Transverse colon (tissue), 4 donors: ENCODE results near the gene MOV10L1. TPM values are rescaled to one million over a fixed set of nuclear protein-coding genes. Genes with fewer than 3 reads are reported as not detected.

Experiments
- DNase-seq: peaks from one replicate; pipeline ENCODE4 v3.0.0-alpha.2; 2019
- H3K27ac ChIP-seq, 4 donors: fragments of 200-600 bp; sonication (generic); 2 replicates each; pipeline ENCODE4 v1.5.1; 2016 to 2018; ENCODE audit warnings: inconsistent platforms in 4 of 4
- H3K27me3 ChIP-seq: fragments of 200-600 bp; sonication (generic); 2 replicates; pipeline ENCODE4 v1.5.1; 2017; ENCODE audit warnings: inconsistent platforms
- H3K36me3 ChIP-seq, 4 donors: fragments of 200-600 bp; sonication (generic); 2 replicates each; pipeline ENCODE4 v1.5.1; 2017 to 2019; ENCODE audit warnings: inconsistent platforms in 4 of 4
- H3K4me1 ChIP-seq, 4 donors: fragments of 200-600 bp; sonication (generic); 2 replicates each; pipeline ENCODE4 v1.5.1; 2017 to 2020; ENCODE audit warnings: inconsistent platforms in 4 of 4
- H3K4me3 ChIP-seq, 4 donors: fragments of 200-600 bp; sonication (generic); 1 replicate in 1 of 4; 2 replicates in 3 of 4; pipeline versions ENCODE4 v1.5.1 to v1.6.1; 2017 to 2019; ENCODE audit warnings: inconsistent platforms in 4 of 4
- H3K9me3 ChIP-seq, 2 donors: fragments of 200-600 bp; sonication (generic); 2 replicates each; pipeline ENCODE4 v1.5.1; 2017 to 2019; ENCODE audit warnings: inconsistent platforms in 2 of 2
- EP300 ChIP-seq: sonication (generic); formaldehyde crosslinking; IDR thresholded peaks from one replicate; pipeline ENCODE4 v1.6.1; 2017; ENCODE audit warnings: antibody characterized with exemption, low read depth
- POLR2A ChIP-seq: fragments of 450-650 bp; IDR thresholded peaks from one replicate; pipeline ENCODE4 v1.6.1; 2016; ENCODE audit warnings: antibody characterized with exemption, mild to moderate bottlenecking, moderate library complexity
- POLR2AphosphoS5 ChIP-seq, 3 donors: sonication (generic); formaldehyde crosslinking; IDR thresholded peaks; one replicate each; pipeline ENCODE4 v1.6.1; 2016; ENCODE audit warnings: antibody characterized with exemption in 3 of 3
- WGBS, 2 donors: methylation state at CpG; one replicate each; pipeline ENCODE4 v1.1.5; 2018; ENCODE audit warnings: low coverage in 1 of 2; 5-methylcytosine and 5-hydroxymethylcytosine counted together
- in situ Hi-C, 4 donors: fragments of 200-750 bp; cut with MboI; loops; one replicate each; pipeline versions ENCODE4 v1.15.0 to v1.15.1; 2017; ENCODE audit warnings: low sequenced_read_pairs in 3 of 4, low pct_ligation_motif_present in 1 of 4, low pct_unique_long_range_greater_than_20kb in 1 of 4
- intact Hi-C: fragments of 100-400 bp; cut with DNase I; formaldehyde crosslinking; loops from one replicate; pipeline ENCODE4 v1.15.1; 2023; ENCODE audit warnings: low total_unique reads
- total RNA-seq, 4 donors: library from RNA; depleted of rRNA; stranded (reverse); fragments of >200 nt; gene quantifications; one replicate each; pipeline ENCODE4 v1.1.0, GENCODE V29; 2016
- TF ChIP-seq, protein P1 (sequence below), 5 experiments: fragments of 200-600 bp in 3 of 5; fragments of 450-650 bp in 2 of 5; sonication (generic) in 3 of 5; IDR thresholded peaks; 1 replicate in 2 of 5; 2 replicates in 3 of 5; pipeline ENCODE4 v1.5.1; 2016 to 2017; ENCODE audit warnings: antibody characterized with exemption in 5 of 5, inconsistent platforms in 3 of 5, mild to moderate bottlenecking in 2 of 5, moderate library complexity in 1 of 5

MOV10L1 gene
- total RNA-seq, 4 donors from 2014 or later, result 0.20 to 0.48 (median 0.41) TPM; not detected in 1

GRCh38 chr22:50060441-50061140, 29.2 kb upstream of the MOV10L1 start:
- WGBS, 2 donors, result 68% methylated on average over 18 of the region's 28 CpGs; no CpG with 5 or more reads in 1 of the 2 donors
- intact Hi-C loops, result no loop called here
- DNase-seq, result no peak
- in situ Hi-C loops, result no loop called here
- H3K9me3 ChIP-seq, result no peaks in the 10 kb centered on the region
- H3K4me1 ChIP-seq, result peaks cover 0 to 8% (median 1%) of the 10 kb centered on the region in 4 donors
- H3K27me3 ChIP-seq, result peaks cover 43% of the 10 kb centered on the region
- H3K4me3 ChIP-seq, result no peak overlapping the region
- H3K27ac ChIP-seq, result no peak overlapping the region
- H3K36me3 ChIP-seq, result no peaks in the 10 kb centered on the region
- TF ChIP-seq POLR2A, result no peak
- no peak for TF ChIP-seq POLR2AphosphoS5 (IDR thresholded peaks at IDR 0.05)
- TF ChIP-seq, protein P1, sequence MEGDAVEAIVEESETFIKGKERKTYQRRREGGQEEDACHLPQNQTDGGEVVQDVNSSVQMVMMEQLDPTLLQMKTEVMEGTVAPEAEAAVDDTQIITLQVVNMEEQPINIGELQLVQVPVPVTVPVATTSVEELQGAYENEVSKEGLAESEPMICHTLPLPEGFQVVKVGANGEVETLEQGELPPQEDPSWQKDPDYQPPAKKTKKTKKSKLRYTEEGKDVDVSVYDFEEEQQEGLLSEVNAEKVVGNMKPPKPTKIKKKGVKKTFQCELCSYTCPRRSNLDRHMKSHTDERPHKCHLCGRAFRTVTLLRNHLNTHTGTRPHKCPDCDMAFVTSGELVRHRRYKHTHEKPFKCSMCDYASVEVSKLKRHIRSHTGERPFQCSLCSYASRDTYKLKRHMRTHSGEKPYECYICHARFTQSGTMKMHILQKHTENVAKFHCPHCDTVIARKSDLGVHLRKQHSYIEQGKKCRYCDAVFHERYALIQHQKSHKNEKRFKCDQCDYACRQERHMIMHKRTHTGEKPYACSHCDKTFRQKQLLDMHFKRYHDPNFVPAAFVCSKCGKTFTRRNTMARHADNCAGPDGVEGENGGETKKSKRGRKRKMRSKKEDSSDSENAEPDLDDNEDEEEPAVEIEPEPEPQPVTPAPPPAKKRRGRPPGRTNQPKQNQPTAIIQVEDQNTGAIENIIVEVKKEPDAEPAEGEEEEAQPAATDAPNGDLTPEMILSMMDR (IDR thresholded peaks at IDR 0.05), result no peak
- TF ChIP-seq EP300, result no peak

DNA sequence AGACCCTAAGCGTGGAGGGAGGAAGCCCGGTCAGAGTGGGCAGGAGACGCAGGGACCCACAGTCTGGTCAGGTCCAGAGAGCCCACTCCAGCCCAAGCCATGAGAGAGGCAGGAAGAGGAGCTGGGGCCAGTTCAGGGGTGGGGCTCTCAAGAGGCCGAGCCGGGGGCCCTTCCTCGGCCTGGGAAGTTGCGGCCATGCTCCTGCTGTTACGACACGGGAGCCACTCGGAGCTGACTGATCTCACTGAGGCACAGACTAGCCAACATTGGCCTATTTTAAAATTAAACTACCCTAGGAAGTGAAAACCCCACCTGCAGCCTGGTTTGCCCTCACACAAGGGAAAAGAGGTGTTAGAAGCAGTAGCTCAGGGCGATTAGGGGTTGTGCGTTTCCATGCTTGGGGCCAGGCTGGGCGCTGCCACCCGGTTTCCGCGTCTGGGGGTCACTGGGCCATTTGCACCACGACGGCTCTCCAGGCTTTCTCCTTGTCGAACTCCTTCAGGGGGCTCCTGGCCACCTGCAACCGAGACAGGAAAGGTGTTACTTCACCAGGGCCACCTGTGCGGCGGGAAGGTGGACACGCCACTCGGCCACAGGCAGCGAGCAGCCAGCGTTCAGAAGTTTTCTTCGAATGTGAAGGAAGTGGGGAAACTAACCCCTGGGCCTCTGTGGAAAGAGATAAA, 28.5 kb upstream of the MOV10L1 start:
- in situ Hi-C loops (no loop called here), intact Hi-C loops (no loop called here)
- Histone ChIP-seq H3K9me3 (no peaks in the 10 kb centered on the region), H3K27ac (no peak overlapping the region), H3K4me3 (no peak overlapping the region), H3K4me1 (peaks cover 0 to 8% (median 1%) of the 10 kb centered on the region in 4 donors), H3K27me3 (peaks cover 43% of the 10 kb centered on the region), H3K36me3 (no peaks in the 10 kb centered on the region)
- no peak for DNase-seq
- TF ChIP-seq, protein P1 (IDR thresholded peaks at IDR 0.05), result no peak
- TF ChIP-seq POLR2A, result no peak
- 60 to 73% methylated on average over 1 to 27 of the region's 27 CpGs for WGBS, 2 donors

DNA sequence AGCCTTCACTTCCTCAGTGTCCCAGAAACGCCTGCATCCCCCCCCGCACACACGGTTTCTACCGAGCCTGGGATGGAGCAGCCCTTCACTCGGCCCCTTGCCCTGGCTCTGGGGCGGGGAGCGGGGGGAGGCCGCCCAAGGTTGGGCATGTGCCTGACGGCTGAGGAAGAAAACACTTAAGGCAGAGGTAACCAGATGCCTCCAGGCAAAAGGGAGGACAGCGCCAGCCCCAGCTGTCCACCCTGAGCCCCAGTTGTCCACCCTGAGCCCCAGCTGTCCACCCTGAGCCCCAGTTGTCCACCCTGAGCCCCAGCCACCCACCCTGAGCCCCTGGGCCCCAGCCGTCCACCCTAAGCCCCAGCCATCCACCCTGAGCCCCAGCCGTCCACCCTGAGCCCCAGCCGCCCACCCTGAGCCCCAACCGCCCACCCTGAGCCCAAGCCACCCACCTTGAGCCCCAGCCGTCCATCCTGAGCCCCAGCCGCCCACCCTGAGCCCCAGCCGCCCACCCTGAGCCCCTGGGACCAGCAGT, 27.9 kb upstream of the MOV10L1 start:
- H3K27me3 ChIP-seq, result peaks cover 43% of the 10 kb centered on the region

More for the DNA sequence above, 27.9 kb upstream of the MOV10L1 start:
- DNase-seq, result no peak
- Histone ChIP-seq H3K9me3 (no peaks in the 10 kb centered on the region), H3K36me3 (no peaks in the 10 kb centered on the region), H3K27ac (no peak overlapping the region), H3K4me3 (no peak overlapping the region), H3K4me1 (peaks cover 0 to 8% (median 1%) of the 10 kb centered on the region in 4 donors)
- no peak for TF ChIP-seq POLR2AphosphoS5 (IDR thresholded peaks at IDR 0.05)
- TF ChIP-seq POLR2A, result no peak
- no peak for TF ChIP-seq EP300
- TF ChIP-seq, protein P1 (IDR thresholded peaks at IDR 0.05), result no peak
- 66 to 80% methylated on average over 1 to 12 of the region's 17 CpGs for WGBS, 2 donors
- intact Hi-C loops (no loop called here), in situ Hi-C loops (no loop called here)
